ENCODE data around the gene ZMYND10.

GRCh38 chr3:50351323-50351697 is 5.8 kb upstream of the ZMYND10 start:
- TF ChIP-seq CTCF (conservative IDR thresholded peaks at IDR 0.05; ENCODE audit: low read length) (no peak), EZH2phosphoT487 (IDR thresholded peaks at IDR 0.05; ENCODE audit: borderline replicate concordance, low read depth, low read length) (no peak)

All from OCI-LY7 (cell line).